HL-60/S4 treated with phorbol 12-myristate 13-acetate at 8.2 ng/mL for 4 days and 3 days (cell line): ENCODE results near the gene GLOD4.

Source experiments
- in situ Hi-C: fragments of 300-500 bp; cut with MboI; formaldehyde crosslinking; loops from 2 replicates; pipeline ENCODE4 v1.15.0; 2022; ENCODE audit warnings: low sequenced_read_pairs

The GLOD4 gene

DNA sequence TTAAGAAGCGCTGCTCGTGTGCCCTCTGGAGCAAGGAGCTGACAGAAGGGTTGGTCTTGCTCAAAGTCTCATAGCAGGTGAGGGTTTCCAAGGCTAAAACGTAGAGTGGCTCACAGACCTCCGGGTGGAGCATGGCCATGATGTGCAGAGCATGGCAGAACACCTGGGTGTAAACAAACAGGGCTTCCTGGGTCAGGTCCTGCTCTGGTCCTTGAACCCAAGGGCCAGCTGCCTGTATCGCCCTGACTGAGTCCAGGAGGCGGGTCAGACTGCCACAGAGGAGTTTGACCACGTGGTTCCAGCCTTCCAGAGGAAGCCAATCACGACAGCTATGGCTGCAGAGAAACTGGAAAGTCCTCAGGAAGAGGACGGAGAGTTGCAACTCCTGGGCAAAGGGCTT is 37.1 kb downstream of the GLOD4 start:
- in situ Hi-C loops, result no loop called here

- in situ Hi-C loops, result no loop called here
Measured at GRCh38 chr17:743139-743538, 38.9 kb downstream of the GLOD4 start.

GRCh38 chr17:742147-742793 is 39.8 kb downstream of the GLOD4 start:
- in situ Hi-C loops, result no loop called here

DNA sequence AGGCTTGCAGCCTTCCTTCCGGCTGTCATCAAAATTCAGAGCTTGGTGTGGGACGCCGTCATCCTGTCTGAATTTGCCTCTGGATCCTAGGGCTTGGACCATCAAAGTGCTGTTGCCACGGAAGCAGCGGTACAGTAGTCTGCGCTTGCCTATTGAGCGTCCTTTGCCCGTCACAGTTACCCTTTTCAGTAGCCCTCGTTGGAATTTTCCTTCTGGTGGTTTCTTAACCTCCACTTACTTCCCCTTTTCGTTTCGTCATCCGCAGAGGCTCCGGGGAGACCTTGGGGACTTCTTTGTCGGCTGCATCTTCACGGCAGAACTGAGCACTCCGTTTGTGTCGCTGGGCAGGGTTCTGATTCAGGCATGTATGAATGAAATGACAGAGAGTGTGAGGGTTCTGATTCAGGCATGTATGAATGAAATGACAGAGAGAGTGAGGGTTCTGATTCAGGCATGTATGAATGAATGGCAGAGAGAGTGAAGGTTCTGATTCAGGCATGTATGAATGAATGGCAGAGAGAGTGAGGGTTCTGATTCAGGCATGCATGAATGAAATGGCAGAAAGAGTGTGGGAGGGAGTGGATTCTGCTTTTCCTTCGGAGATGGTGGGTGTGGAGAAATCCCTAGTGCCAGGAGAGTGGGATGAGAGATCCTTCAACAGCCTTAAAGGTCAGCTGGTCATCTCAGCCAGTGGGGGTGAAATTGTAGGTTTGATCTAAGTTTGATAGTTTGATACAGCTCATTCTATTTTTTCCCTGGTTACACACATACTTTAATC is 41.7 kb downstream of the GLOD4 start:
- in situ Hi-C loops, result no loop called here

GRCh38 chr17:737561-738113 is 44.4 kb downstream of the GLOD4 start:
- in situ Hi-C loops, result no loop called here

DNA sequence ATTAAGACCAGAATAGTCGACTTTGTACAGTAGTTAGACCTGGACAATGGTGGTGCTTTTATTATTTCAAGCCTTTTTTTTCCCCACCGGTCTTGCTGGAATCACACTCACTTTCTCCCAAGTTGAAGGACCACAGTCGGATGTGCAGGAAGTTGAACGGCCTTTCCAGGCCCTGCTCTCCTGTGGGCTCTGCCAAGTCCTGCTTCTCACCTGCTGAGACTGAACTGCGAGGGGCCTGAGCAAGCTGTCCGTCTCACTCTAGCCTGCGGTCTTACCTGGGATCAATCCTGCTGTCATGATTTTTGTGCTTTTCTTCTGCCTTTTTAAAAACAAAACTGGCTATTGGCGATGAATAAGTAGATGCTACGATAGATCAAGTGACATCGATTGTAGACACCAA is 48.3 kb downstream of the GLOD4 start:
- in situ Hi-C loops, result no loop called here

DNA sequence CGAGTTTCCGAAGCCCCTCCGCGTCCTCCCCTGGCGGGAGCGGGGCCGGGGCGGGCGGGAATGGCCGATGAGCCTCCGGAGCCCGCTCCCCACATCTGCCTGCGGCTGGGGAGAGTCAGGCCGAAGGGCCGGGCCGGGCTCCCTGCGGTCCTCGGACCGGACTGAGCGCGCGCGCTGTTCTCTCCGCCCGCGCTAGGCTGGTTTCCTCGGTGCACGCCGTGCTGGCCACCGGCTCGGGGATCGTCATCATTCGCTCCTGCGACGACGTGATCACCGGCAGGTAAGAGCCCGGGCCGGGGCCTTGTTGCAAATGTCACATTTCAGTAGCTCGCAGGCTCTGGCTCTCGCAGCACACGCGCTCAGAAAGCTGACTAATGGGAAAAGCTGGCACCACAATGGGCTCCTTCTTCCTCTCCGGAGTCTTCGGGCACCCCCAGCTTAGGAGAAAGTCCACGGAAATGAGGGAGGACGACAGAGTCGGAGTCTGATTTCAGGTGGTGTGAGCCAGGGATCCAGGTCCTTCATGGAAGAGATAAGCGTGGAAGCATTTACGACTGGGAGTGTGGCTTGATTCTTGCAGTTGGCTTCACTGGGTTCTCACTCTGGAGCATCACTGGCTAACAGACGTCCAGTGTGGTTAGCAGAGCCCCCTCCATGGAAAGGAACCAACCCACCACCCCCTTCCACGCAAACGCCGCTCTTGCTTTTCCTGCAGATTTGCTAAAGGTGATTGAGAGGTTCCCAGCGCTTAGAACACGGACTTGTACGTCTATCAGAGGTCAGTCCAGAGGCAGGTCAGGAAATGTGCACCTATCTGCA is 49.0 kb downstream of the GLOD4 start:
- in situ Hi-C loops, result no loop called here

GRCh38 chr17:732067-732901 is 49.8 kb downstream of the GLOD4 start, which contains the start of gene TLCD3A:
TLCD3A (plus strand) TSS chr17:732596; CDS start chr17:732648, 52 bp downstream.
- in situ Hi-C loops, result no loop called here

- in situ Hi-C loops, result no loop called here
Measured at GRCh38 chr17:731644-732066, 50.4 kb downstream of the GLOD4 start.

DNA sequence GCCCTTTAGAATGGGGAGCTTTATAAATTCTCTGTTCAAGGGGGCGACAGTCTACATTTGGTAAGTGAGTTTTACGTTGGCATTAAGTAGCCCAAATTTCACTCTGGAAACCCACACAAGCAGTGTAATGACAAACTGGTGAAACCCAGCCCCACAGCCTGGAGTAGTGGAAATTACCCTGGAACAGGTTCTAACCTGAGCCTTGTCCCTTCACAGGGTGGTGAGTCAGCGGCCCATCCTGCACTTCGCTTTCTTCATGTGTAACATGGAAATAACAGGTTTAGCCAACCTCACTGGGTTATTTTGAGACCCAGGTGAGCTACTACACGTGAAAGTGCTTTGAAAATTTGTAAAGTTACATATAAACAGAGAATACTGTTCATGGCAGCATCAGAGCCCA is 53.2 kb downstream of the GLOD4 start:
- in situ Hi-C loops, result no loop called here

DNA sequence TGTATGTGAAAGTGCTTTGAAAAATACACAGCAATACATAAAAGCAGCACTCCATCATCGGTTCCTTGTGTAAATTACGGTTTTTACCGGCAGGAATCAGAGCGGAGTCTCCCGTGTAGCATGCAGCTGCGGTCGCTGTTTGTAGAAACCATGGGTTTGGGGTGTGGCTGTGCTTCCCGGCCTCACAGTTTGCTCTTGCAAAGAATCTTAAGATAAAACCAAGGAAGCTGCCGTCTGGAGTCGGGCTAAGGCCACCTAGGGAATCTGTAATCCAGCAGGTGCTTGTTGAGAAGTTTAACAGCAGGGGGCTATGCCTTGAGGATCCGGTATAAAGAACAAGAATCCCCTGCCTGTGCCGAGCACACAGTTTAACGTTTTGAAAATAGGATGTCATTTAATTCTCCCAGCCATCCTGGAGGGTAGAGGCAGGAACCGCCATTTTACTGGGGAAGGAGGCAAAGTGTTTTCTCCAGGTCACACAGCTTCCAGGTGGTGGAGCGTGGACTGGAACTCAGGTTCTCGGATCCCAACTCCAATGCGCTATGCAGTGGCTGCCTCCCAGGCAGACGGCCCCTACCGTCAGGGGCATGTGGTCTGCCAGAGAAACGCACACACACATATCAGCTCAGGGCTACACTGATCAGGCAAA is 55.7 kb downstream of the GLOD4 start:
- in situ Hi-C loops, result no loop called here

DNA sequence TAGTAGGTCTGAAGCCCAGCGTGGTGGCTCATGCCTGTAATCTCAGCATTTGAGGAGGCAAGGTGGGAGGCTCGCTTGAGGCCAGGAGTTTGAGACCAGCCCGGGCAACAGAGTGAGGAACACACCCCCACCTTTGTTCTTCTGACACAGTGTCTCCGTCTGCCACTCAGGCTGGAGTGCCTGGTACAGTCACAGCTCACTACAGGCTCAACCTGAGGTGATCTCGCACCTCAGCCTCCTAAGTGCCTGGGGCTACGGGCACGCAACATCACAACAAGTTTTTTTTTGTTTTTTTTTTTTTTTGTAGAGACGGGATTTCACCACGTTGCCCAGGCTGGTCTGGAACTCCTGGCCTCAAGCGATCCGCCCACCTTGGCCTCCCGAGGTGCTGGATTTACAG is 56.3 kb downstream of the GLOD4 start:
- in situ Hi-C loops, result no loop called here

GRCh38 chr17:725084-725483 is 57.0 kb downstream of the GLOD4 start:
- in situ Hi-C loops, result no loop called here

- in situ Hi-C loops, result no loop called here
Measured at GRCh38 chr17:721540-721937, 60.5 kb downstream of the GLOD4 start.

- in situ Hi-C loops, result no loop called here
Measured at GRCh38 chr17:720706-721539, 61.2 kb downstream of the GLOD4 start.

DNA sequence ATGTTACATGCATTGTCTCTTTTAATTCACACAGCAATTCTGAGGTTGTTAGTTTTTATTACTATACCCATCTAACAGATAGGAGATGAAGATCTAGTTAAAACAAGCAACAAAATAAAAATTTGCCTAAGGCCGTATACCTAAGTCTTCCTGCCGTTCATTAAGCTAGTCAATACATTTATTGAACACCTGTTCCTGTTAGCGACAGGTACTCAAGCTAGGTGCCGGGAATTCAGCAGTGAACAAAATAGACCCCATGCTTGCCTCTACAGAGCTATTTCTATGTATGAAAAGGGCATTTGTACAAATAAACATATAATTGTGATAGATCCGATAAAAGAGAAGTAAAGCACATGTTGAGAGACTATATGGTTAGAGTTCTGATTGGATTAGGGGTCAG is 64.0 kb downstream of the GLOD4 start:
- in situ Hi-C loops, result no loop called here
